ENCODE results near the gene RAMACL. TPM values are rescaled to one million over a fixed set of nuclear protein-coding genes. Genes with fewer than 3 reads are reported as not detected.

RAMACL gene
- total RNA-seq, 1 experiment from 2014 or later, result 0.77 TPM

- no peak for DNase-seq (ENCODE audit: low spot score)
- H3K27me3 ChIP-seq (replicated peaks; ENCODE audit: insufficient read depth, low read depth, low read length, poor library complexity), result no peaks in the 10 kb centered on the region
- POLR2A ChIA-PET (ENCODE audit: low non-redundant PET), result no interaction called here
- H3K4me3 ChIP-seq (ENCODE audit: low read depth, low read length, poor library complexity, severe bottlenecking), result no peak overlapping the region
- no peaks in the 10 kb centered on the region for H3K9me3 ChIP-seq (ENCODE audit: low read depth, low read length, poor library complexity, severe bottlenecking)
- BruUV-seq (replicated peaks), result no TSS peak
- no peak for TF ChIP-seq EZH2 (IDR thresholded peaks at IDR 0.05; ENCODE audit: borderline replicate concordance, low read depth, low read length, poor library complexity, severe bottlenecking)
- TF ChIP-seq, protein P1, sequence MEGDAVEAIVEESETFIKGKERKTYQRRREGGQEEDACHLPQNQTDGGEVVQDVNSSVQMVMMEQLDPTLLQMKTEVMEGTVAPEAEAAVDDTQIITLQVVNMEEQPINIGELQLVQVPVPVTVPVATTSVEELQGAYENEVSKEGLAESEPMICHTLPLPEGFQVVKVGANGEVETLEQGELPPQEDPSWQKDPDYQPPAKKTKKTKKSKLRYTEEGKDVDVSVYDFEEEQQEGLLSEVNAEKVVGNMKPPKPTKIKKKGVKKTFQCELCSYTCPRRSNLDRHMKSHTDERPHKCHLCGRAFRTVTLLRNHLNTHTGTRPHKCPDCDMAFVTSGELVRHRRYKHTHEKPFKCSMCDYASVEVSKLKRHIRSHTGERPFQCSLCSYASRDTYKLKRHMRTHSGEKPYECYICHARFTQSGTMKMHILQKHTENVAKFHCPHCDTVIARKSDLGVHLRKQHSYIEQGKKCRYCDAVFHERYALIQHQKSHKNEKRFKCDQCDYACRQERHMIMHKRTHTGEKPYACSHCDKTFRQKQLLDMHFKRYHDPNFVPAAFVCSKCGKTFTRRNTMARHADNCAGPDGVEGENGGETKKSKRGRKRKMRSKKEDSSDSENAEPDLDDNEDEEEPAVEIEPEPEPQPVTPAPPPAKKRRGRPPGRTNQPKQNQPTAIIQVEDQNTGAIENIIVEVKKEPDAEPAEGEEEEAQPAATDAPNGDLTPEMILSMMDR (conservative IDR thresholded peaks at IDR 0.05; ENCODE audit: low read depth, low read length), result no peak
- intact Hi-C loops (cut with micrococcal nuclease; ENCODE audit: unreplicated experiment), result no loop called here
- CTCF ChIA-PET, result no interaction called here
- no peak overlapping the region for H3K27ac ChIP-seq (ENCODE audit: low read depth, low read length, poor library complexity, severe bottlenecking)
- no peaks in the 10 kb centered on the region for H3K36me3 ChIP-seq (ENCODE audit: insufficient read depth, low read length, poor library complexity, severe bottlenecking)
- no peaks in the 10 kb centered on the region for H3K4me1 ChIP-seq (ENCODE audit: insufficient read depth, low read length, poor library complexity, severe bottlenecking)
Observed at GRCh38 chr6:166546653-166547052, 39.8 kb downstream of the RAMACL start.

DNA sequence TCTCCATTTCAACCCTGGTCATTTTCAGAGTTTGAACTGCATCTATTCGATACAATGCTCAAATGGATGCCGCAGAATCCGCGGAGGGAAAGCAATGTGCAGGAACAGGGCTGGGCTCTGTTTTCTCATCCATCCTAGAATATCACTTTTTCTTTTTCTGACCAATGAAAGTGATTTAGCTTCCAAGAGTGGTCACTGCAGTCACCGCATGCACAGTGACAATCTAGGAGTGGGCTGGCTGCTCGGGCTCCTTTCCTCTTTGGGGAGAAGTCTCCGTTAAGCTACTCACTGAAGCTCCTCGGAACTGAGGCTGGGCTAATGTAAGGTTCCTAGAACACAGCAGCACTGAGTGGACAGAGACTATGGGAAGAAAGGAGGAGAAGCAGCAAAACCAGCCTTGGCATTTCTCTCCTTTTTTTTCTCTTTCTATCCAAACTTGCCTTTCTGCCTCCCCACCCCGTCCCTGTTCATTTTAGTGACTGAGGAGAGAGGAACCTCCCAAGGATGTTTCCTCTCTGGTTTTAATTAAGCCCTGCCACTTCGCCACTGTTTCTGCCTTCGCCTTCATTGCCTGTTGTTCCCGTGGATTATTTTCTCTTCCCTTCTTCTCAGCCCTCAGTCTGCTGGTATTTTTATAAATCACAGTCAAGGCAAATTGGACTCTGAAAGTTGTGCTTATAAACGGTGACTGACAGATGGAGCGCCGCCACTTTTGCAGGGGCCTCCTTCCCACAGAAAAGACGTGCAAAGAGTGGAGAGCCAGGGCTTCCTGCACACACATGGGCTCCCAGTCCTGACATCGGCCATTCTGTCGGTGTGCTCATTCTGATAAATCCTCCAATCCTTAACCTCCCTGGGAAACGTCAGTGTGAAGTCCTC lies 41.1 kb downstream of the RAMACL start:
- no TSS peak for BruUV-seq (replicated peaks)
- H3K4me1 ChIP-seq (ENCODE audit: insufficient read depth, low read length, poor library complexity, severe bottlenecking), result no peaks in the 10 kb centered on the region
- DNase-seq (ENCODE audit: low spot score), result no peak
- ChIA-PET CTCF (no interaction called here), POLR2A (ENCODE audit: low non-redundant PET) (no interaction called here)
- no peaks in the 10 kb centered on the region for H3K36me3 ChIP-seq (ENCODE audit: insufficient read depth, low read length, poor library complexity, severe bottlenecking)
- no peak overlapping the region for H3K27ac ChIP-seq (ENCODE audit: low read depth, low read length, poor library complexity, severe bottlenecking)
- TF ChIP-seq, protein P1 (conservative IDR thresholded peaks at IDR 0.05; ENCODE audit: low read depth, low read length), result no peak
- no peak for TF ChIP-seq EZH2 (IDR thresholded peaks at IDR 0.05; ENCODE audit: borderline replicate concordance, low read depth, low read length, poor library complexity, severe bottlenecking)
- no peak overlapping the region for H3K4me3 ChIP-seq (ENCODE audit: low read depth, low read length, poor library complexity, severe bottlenecking)
- no peaks in the 10 kb centered on the region for H3K9me3 ChIP-seq (ENCODE audit: low read depth, low read length, poor library complexity, severe bottlenecking)
- intact Hi-C loops (cut with micrococcal nuclease; ENCODE audit: unreplicated experiment), result no loop called here
- no peaks in the 10 kb centered on the region for H3K27me3 ChIP-seq (replicated peaks; ENCODE audit: insufficient read depth, low read depth, low read length, poor library complexity)

GRCh38 chr6:166544296-166544605 lies 42.2 kb downstream of the RAMACL start:
- Histone ChIP-seq H3K9me3 (ENCODE audit: low read depth, low read length, poor library complexity, severe bottlenecking) (no peaks in the 10 kb centered on the region), H3K4me3 (ENCODE audit: low read depth, low read length, poor library complexity, severe bottlenecking) (no peak overlapping the region), H3K27me3 (replicated peaks; ENCODE audit: insufficient read depth, low read depth, low read length, poor library complexity) (no peaks in the 10 kb centered on the region), H3K4me1 (ENCODE audit: insufficient read depth, low read length, poor library complexity, severe bottlenecking) (no peaks in the 10 kb centered on the region), H3K36me3 (ENCODE audit: insufficient read depth, low read length, poor library complexity, severe bottlenecking) (no peaks in the 10 kb centered on the region), H3K27ac (ENCODE audit: low read depth, low read length, poor library complexity, severe bottlenecking) (no peak overlapping the region)
- intact Hi-C loops (cut with micrococcal nuclease; ENCODE audit: unreplicated experiment), result no loop called here
- POLR2A ChIA-PET (ENCODE audit: low non-redundant PET), result no interaction called here
- CTCF ChIA-PET, result no interaction called here
- TF ChIP-seq EZH2 (IDR thresholded peaks at IDR 0.05; ENCODE audit: borderline replicate concordance, low read depth, low read length, poor library complexity, severe bottlenecking), result no peak
- TF ChIP-seq, protein P1 (conservative IDR thresholded peaks at IDR 0.05; ENCODE audit: low read depth, low read length), result no peak
- BruUV-seq (replicated peaks), result no TSS peak
- no peak for DNase-seq (ENCODE audit: low spot score)

All from A673 (cell line).